Caco-2 (cell line): ENCODE results near the gene CDH6. TPM values are rescaled to one million over a fixed set of nuclear protein-coding genes. Genes with fewer than 3 reads are reported as not detected.

ENCODE experiments used
- BruUV-seq: library from RNA; stranded (reverse); fragments of 400-500 nt; replicated peaks from 2 replicates; lab custom pipeline; 2021; lab: Mats Ljungman, UMichigan
- CTCF ChIA-PET: fragments of 300-600 bp; sonication (Branson Sonifier 250); formaldehyde crosslinking; loops from one replicate; lab custom pipeline; 2022; ENCODE audit warnings: antibody characterized with exemption; lab: Charles Lee
- POLR2A ChIA-PET: fragments of 300-600 bp; sonication (Branson Sonifier 250); formaldehyde crosslinking; loops from one replicate; lab custom pipeline; 2022; ENCODE audit warnings: antibody characterized with exemption; lab: Charles Lee
- DNase-seq, 2 experiments: peaks; one replicate each; pipeline versions ENCODE4 v3.0.0 to v3.0.0-alpha.2; 2020 to 2022
- H3K27me3 ChIP-seq: replicated peaks from 2 replicates; pipeline ENCODE4 v1.6.0; 2011; ENCODE audit warnings: low read length; ENCODE audit not compliant: control insufficient read depth, insufficient read depth
- H3K36me3 ChIP-seq: 2 replicates; pipeline ENCODE4 v1.5.1; 2011; ENCODE audit warnings: low read length; ENCODE audit not compliant: control insufficient read depth, insufficient read depth
- H3K4me1 ChIP-seq: fragments of 250-450 bp; sonication (Bioruptor Pico); 2 replicates; pipeline ENCODE4 v1.5.1; 2020; ENCODE audit warnings: mild to moderate bottlenecking
- H3K4me3 ChIP-seq: 2 replicates; pipeline ENCODE4 v1.5.1; 2011; ENCODE audit warnings: low read depth, mild to moderate bottlenecking, control low read depth, low read length
- H3K9me3 ChIP-seq: fragments of 250-450 bp; sonication (Bioruptor Pico); 2 replicates; pipeline ENCODE4 v1.5.1; 2020; ENCODE audit warnings: mild to moderate bottlenecking, moderate library complexity
- H3K27ac Mint-ChIP-seq: one replicate; pipeline ENCODE4 v1.8.0; 2022; ENCODE audit warnings: mixed read lengths; ENCODE audit not compliant: unreplicated experiment
- H3K27me3 Mint-ChIP-seq: one replicate; pipeline ENCODE4 v1.8.0; 2022; ENCODE audit warnings: mixed read lengths; ENCODE audit not compliant: insufficient read depth, unreplicated experiment
- H3K36me3 Mint-ChIP-seq: one replicate; pipeline ENCODE4 v1.8.0; 2022; ENCODE audit warnings: mild to moderate bottlenecking, mixed read lengths; ENCODE audit not compliant: insufficient read depth, unreplicated experiment
- H3K4me1 Mint-ChIP-seq: one replicate; pipeline ENCODE4 v1.8.0; 2022; ENCODE audit warnings: low read depth, mixed read lengths; ENCODE audit not compliant: unreplicated experiment
- H3K4me3 Mint-ChIP-seq: one replicate; pipeline ENCODE4 v1.8.0; 2022; ENCODE audit warnings: mild to moderate bottlenecking, moderate library complexity, mixed read lengths; ENCODE audit not compliant: unreplicated experiment
- H3K9me3 Mint-ChIP-seq: one replicate; pipeline ENCODE4 v1.8.0; 2022; ENCODE audit warnings: mixed read lengths; ENCODE audit not compliant: unreplicated experiment
- CTCF ChIP-seq, 2 experiments: fragments of 200-600 bp in 1 of 2; IDR thresholded peaks; 1 replicate in 1 of 2; 2 replicates in 1 of 2; pipeline versions ENCODE4 v1.5.1 to v1.8.0; 2011 to 2022; ENCODE audit warnings: antibody characterized with exemption in 1 of 2, control low read depth in 1 of 2, inconsistent platforms in 1 of 2, low read depth in 1 of 2, low read length in 1 of 2, mild to moderate bottlenecking in 1 of 2, moderate library complexity in 1 of 2; ENCODE audit not compliant: insufficient read depth in 1 of 2, severe bottlenecking in 1 of 2, unreplicated experiment in 1 of 2
- intact Hi-C: fragments of 100-400 bp; cut with micrococcal nuclease; formaldehyde crosslinking; loops from one replicate; pipeline ENCODE4 v1.10.0; 2022; ENCODE audit not compliant: unreplicated experiment
- total RNA-seq: library from RNA; stranded (reverse); gene quantifications from 2 replicates; pipeline ENCODE4 v1.2.3, GENCODE V29; 2022

CDH6 gene
- total RNA-seq, 1 experiment from 2014 or later, result 18.0 TPM

DNA sequence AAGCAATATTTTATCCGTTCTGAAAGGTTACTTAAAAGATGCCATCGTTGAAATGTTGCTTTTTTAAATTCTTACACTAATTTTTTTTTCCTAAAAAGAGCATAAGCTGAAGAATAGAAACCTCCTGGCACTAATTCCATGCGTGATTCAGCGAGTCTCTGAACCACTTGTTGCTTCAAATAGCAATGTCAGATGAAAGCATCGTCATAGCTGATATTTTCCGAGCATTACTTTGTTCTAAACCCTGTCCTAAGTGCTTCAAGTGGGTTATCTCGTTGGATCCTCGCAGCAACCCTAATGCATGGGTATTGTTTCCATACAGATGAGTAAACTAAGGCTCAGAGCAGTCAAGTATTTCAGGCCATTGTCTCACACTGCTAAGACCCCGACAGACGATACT lies 79.7 kb downstream of the CDH6 start:
- CTCF ChIA-PET, result no interaction called here
- no peaks in the 10 kb centered on the region for H3K36me3 ChIP-seq
- no TSS peak for BruUV-seq
- H3K4me3 Mint-ChIP-seq, result no peak overlapping the region
- no peak overlapping the region for H3K27ac Mint-ChIP-seq
- TF ChIP-seq CTCF (IDR thresholded peaks at IDR 0.05; ENCODE audit: insufficient read depth in 1 of 2, low read depth in 1 of 2, low read length in 1 of 2, severe bottlenecking in 1 of 2, unreplicated experiment in 1 of 2), result no peak
- no peaks in the 10 kb centered on the region for H3K27me3 ChIP-seq
- no peaks in the 10 kb centered on the region for H3K4me1 ChIP-seq
- H3K9me3 ChIP-seq, result no peaks in the 10 kb centered on the region
- H3K27me3 Mint-ChIP-seq, result no peaks in the 10 kb centered on the region
- no peak overlapping the region for H3K4me3 ChIP-seq
- no peaks in the 10 kb centered on the region for H3K9me3 Mint-ChIP-seq
- no peaks in the 10 kb centered on the region for H3K36me3 Mint-ChIP-seq
- H3K4me1 Mint-ChIP-seq, result no peaks in the 10 kb centered on the region
- intact Hi-C loops, result no loop called here
- DNase-seq, result no peak
- POLR2A ChIA-PET, result no interaction called here

- no peak overlapping the region for H3K4me3 Mint-ChIP-seq
- H3K27me3 Mint-ChIP-seq, result no peaks in the 10 kb centered on the region
- H3K9me3 ChIP-seq, result no peaks in the 10 kb centered on the region
- H3K9me3 Mint-ChIP-seq, result no peaks in the 10 kb centered on the region
- DNase-seq, result no peak
- CTCF ChIA-PET, result no interaction called here
- BruUV-seq, result no TSS peak
- no peak overlapping the region for H3K27ac Mint-ChIP-seq
- H3K4me3 ChIP-seq, result no peak overlapping the region
- POLR2A ChIA-PET, result no interaction called here
- H3K27me3 ChIP-seq, result no peaks in the 10 kb centered on the region
- no peaks in the 10 kb centered on the region for H3K4me1 ChIP-seq
- no peaks in the 10 kb centered on the region for H3K4me1 Mint-ChIP-seq
- no peaks in the 10 kb centered on the region for H3K36me3 ChIP-seq
- intact Hi-C loops, result no loop called here
- H3K36me3 Mint-ChIP-seq, result no peaks in the 10 kb centered on the region
- TF ChIP-seq CTCF (IDR thresholded peaks at IDR 0.05; ENCODE audit: insufficient read depth in 1 of 2, low read depth in 1 of 2, low read length in 1 of 2, severe bottlenecking in 1 of 2, unreplicated experiment in 1 of 2), result no peak
Measured at GRCh38 chr5:31273631-31274378, 80.3 kb downstream of the CDH6 start.

DNA sequence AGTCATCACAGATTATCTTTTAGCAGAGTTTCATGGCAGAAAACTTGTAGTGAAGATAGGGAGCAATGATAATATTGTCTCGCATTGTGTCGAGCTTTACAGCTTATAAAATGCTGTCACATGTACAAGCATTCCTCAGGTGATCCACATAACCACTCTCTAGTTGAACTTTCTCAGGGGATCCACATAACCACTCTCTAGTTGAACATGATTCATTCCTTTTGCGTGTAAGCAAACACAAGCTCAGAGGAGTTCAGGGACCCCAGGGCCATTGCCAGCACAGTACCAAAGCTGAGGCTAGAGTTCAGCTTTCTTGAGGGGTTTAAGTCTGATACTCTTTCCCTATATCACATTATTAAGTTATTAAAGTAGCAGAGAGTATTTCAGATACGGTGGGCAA lies 86.7 kb downstream of the CDH6 start:
- H3K4me3 Mint-ChIP-seq, result no peak overlapping the region
- no peaks in the 10 kb centered on the region for H3K36me3 Mint-ChIP-seq
- Histone ChIP-seq H3K4me3 (no peak overlapping the region), H3K4me1 (no peaks in the 10 kb centered on the region), H3K9me3 (0 out of 2 replicates have a peak, but pooled peaks cover under 1% of the 10 kb centered on the region), H3K36me3 (no peaks in the 10 kb centered on the region), H3K27me3 (no peaks in the 10 kb centered on the region)
- intact Hi-C loops, result no loop called here
- no peaks in the 10 kb centered on the region for H3K27me3 Mint-ChIP-seq
- DNase-seq, result no peak
- no peaks in the 10 kb centered on the region for H3K9me3 Mint-ChIP-seq
- POLR2A ChIA-PET, result no interaction called here
- no TSS peak for BruUV-seq
- CTCF ChIA-PET, result no interaction called here
- H3K4me1 Mint-ChIP-seq, result peaks cover 6% of the 10 kb centered on the region
- no peak overlapping the region for H3K27ac Mint-ChIP-seq
- TF ChIP-seq CTCF (IDR thresholded peaks at IDR 0.05; ENCODE audit: insufficient read depth in 1 of 2, low read depth in 1 of 2, low read length in 1 of 2, severe bottlenecking in 1 of 2, unreplicated experiment in 1 of 2), result no peak
